Duodenal mucosa (tissue), 2 donors: ENCODE measurements around the gene CERS6.
A peak's percentile ranks its signal among the peaks of the same experiment; 100 is the strongest.
"Not testable (repeated sequence)": the region's sequence is repeated elsewhere in the genome, so short reads cannot be mapped to it uniquely, and the experiment has no call there.

Experiments
- H3K27ac ChIP-seq: one replicate; pipeline ENCODE4 v1.7.0; 2013; ENCODE audit warnings: low read depth, low read length
- H3K27me3 ChIP-seq, 2 donors: one replicate each; pipeline ENCODE4 v1.7.0; 2013; ENCODE audit warnings: low read length in 2 of 2, control low read depth in 1 of 2; ENCODE audit not compliant: insufficient read depth in 2 of 2, control insufficient read depth in 1 of 2
- H3K36me3 ChIP-seq, 2 donors: one replicate each; pipeline ENCODE4 v1.7.0; 2013; ENCODE audit warnings: low read length in 2 of 2, control low read depth in 1 of 2; ENCODE audit not compliant: insufficient read depth in 2 of 2, control insufficient read depth in 1 of 2
- H3K4me1 ChIP-seq, 2 donors: one replicate each; pipeline ENCODE4 v1.7.0; 2013; ENCODE audit warnings: low read length in 2 of 2, control low read depth in 1 of 2; ENCODE audit not compliant: insufficient read depth in 2 of 2, control insufficient read depth in 1 of 2
- H3K4me3 ChIP-seq, 2 donors: one replicate each; pipeline ENCODE4 v1.7.0; 2013; ENCODE audit warnings: low read length in 2 of 2, low read depth in 1 of 2
- H3K9ac ChIP-seq, 2 donors: one replicate each; pipeline ENCODE4 v1.7.0; 2013; ENCODE audit warnings: low read length in 2 of 2, low read depth in 1 of 2
- H3K9me3 ChIP-seq, 2 donors: one replicate each; pipeline ENCODE4 v1.7.0; 2013; ENCODE audit warnings: low read length in 2 of 2, control low read depth in 1 of 2; ENCODE audit not compliant: control insufficient read depth in 1 of 2

Gene CERS6

GRCh38 chr2:168480825-168481585 is 24.9 kb downstream of the CERS6 start:
- Histone ChIP-seq H3K4me1 (peaks cover 12 to 32% of the 10 kb centered on the region in 2 donors), H3K9ac (no peak overlapping the region), H3K27me3 (no peaks in the 10 kb centered on the region), H3K4me3 (no peak overlapping the region), H3K9me3 (no peaks in the 10 kb centered on the region), H3K36me3 (peaks cover 0 to 3% of the 10 kb centered on the region in 2 donors), H3K27ac (no peak overlapping the region)

GRCh38 chr2:168482269-168482668 is 26.2 kb downstream of the CERS6 start:
- Histone ChIP-seq H3K27ac (no peak overlapping the region), H3K9ac (no peak overlapping the region), H3K36me3 (peaks cover 0 to 3% of the 10 kb centered on the region in 2 donors), H3K4me3 (no peak overlapping the region), H3K4me1 (peaks cover 12 to 37% of the 10 kb centered on the region in 2 donors), H3K9me3 (no peaks in the 10 kb centered on the region), H3K27me3 (no peaks in the 10 kb centered on the region)

GRCh38 chr2:168482952-168483831 is 27.1 kb downstream of the CERS6 start:
- Histone ChIP-seq H3K9me3 (no peaks in the 10 kb centered on the region), H3K27me3 (no peaks in the 10 kb centered on the region), H3K36me3 (peaks cover 0 to 3% of the 10 kb centered on the region in 2 donors), H3K4me3 (no peak overlapping the region), H3K27ac (no peak overlapping the region), H3K4me1 (peaks cover 12 to 33% of the 10 kb centered on the region in 2 donors), H3K9ac (no peak overlapping the region)

GRCh38 chr2:168486477-168486876 is 30.4 kb downstream of the CERS6 start:
- Histone ChIP-seq H3K9me3 (no peaks in the 10 kb centered on the region), H3K9ac (no peak overlapping the region), H3K27ac (no peak overlapping the region), H3K27me3 (no peaks in the 10 kb centered on the region), H3K4me3 (no peak overlapping the region), H3K36me3 (peaks cover 0 to 3% of the 10 kb centered on the region in 2 donors), H3K4me1 (peaks cover 15 to 34% of the 10 kb centered on the region in 2 donors)

GRCh38 chr2:168490015-168490874 is 34.2 kb downstream of the CERS6 start:
- peaks cover 24 to 30% of the 10 kb centered on the region in 2 donors for H3K4me1 ChIP-seq
- peak overlapping the region in 1 of 2 donors; percentile 36 for H3K9ac ChIP-seq
- H3K4me3 ChIP-seq: peak overlapping the region; percentile 11 to 40
- no peaks in the 10 kb centered on the region for H3K27me3 ChIP-seq
- no peaks in the 10 kb centered on the region for H3K9me3 ChIP-seq
- H3K36me3 ChIP-seq: peaks cover 0 to 3% of the 10 kb centered on the region in 2 donors
- no peak overlapping the region for H3K27ac ChIP-seq

GRCh38 chr2:168490946-168491605 is 35.0 kb downstream of the CERS6 start:
- Histone ChIP-seq H3K36me3 (no peaks in the 10 kb centered on the region), H3K4me3 (peak overlapping the region; percentile 2 to 40), H3K4me1 (peaks cover 24 to 37% of the 10 kb centered on the region in 2 donors), H3K27ac (no peak overlapping the region), H3K9me3 (no peaks in the 10 kb centered on the region), H3K9ac (peak overlapping the region in 1 of 2 donors; percentile 36), H3K27me3 (no peaks in the 10 kb centered on the region)

GRCh38 chr2:168491728-168492127 is 35.7 kb downstream of the CERS6 start:
- H3K4me3 ChIP-seq, H3K36me3 ChIP-seq, H3K27me3 ChIP-seq, H3K9me3 ChIP-seq, H3K9ac ChIP-seq, H3K27ac ChIP-seq: not testable (repeated sequence)
- H3K4me1 ChIP-seq: peaks cover 24 to 37% of the 10 kb centered on the region in 2 donors

- not testable (repeated sequence) for H3K36me3 ChIP-seq, H3K27ac ChIP-seq, H3K9me3 ChIP-seq, H3K9ac ChIP-seq, H3K4me3 ChIP-seq, H3K27me3 ChIP-seq
- H3K4me1 ChIP-seq: peaks cover 24 to 31% of the 10 kb centered on the region in 2 donors
These were observed 37.1 kb downstream of the CERS6 start for GRCh38 chr2:168493219-168493618.

- Histone ChIP-seq H3K4me3 (peak overlapping the region in 1 of 2 donors; percentile 41), H3K4me1 (peaks cover 24 to 31% of the 10 kb centered on the region in 2 donors), H3K9me3 (no peaks in the 10 kb centered on the region), H3K9ac (no peak overlapping the region), H3K27ac (no peak overlapping the region), H3K36me3 (no peaks in the 10 kb centered on the region), H3K27me3 (no peaks in the 10 kb centered on the region)
These were observed 38.2 kb downstream of the CERS6 start for GRCh38 chr2:168494190-168494711.
